Stimulated activated CD4-positive, alpha-beta T cell treated with anti-CD3 and anti-CD28 coated beads, Interleukin-2, amount 100 ng/mL, for 4 hours (primary cell): ENCODE data around the gene BCL7A.
A peak's percentile ranks its signal among the peaks of the same experiment; 100 is the strongest.
"Not testable (repeated sequence)": the region's sequence is repeated elsewhere in the genome, so short reads cannot be mapped to it uniquely, and the experiment has no call there.

Experiments used
- DNase-seq: peaks from one replicate; pipeline ENCODE4 v3.0.0-alpha.2; 2020; ENCODE audit warnings: low read depth

BCL7A gene

DNA sequence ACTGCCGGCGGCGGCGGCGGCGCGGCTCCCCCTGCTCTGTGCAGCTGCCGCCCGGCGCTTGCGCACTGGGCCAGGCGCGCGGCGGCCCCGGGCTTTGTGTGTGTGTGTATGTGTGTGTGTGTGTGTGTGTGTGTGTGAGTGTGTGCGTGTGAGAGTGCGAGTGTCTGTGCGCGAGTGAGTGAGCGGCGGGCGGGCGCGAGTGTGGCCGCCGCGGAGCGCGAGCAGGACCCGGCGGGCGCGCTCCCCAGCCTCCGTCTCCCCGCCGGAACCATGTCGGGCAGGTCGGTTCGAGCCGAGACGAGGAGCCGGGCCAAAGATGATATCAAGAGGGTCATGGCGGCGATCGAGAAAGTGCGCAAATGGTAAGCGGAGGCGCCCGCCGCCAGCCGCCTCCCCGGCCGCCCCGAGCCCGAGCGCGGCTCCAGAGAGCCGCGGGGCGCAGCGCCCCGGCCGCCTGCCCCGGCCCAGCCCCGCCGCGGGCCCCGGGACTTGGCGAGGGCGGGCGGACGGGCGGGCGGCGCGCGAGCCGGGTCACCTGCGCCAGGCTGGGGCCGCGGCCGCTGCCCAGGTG, at the start of gene BCL7A:
BCL7A (plus strand) TSS at position 63 of the 571 bp plus-strand sequence; CDS start at position 271, 208 bp downstream.
- peak; percentile 53 for DNase-seq

DNA sequence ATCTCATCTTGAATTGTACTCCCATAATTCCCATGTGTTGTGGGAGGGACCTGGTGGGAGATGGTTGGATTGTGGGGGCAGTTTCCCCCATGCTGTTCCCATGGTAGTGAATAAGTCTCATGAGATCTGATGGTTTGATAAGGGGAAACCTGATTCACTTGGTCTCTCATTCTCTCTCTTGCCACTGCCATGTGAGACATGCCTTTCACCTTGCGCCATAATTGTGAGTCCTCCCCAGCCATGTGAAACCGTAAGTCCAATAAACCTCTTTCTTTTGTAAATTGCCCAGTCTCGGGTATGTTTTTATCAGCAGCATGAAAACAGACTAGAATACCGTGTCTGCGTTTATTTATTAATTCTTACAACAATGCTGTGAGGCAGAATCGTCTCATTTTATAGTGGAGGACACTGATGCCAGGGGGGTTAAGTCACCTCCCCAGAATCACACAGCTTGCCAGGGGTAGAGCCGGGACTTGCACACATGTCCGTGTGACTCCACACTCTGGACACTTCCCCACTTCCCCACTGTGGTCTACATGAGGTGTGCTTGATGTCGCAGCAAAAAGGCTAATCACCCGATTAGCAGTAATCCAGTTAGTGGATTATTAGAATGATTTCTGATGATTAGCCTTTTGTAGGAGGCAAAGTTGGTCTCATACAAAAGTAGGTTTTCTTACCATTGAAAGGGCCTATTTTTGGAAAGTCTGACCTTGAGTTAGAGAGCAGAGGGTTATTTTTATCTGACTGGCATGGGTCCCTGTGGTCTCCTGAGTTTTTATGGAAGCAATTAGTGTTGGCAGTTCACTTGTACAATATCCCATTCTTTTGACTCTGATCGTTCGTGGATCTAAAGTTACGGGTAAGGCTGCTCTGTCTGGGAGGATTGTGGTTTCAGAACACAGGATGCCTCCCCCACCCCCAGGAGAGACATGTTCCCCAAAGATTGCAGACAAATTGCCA, 47.4 kb upstream of the BCL7A start:
- DNase-seq = no peak

DNA sequence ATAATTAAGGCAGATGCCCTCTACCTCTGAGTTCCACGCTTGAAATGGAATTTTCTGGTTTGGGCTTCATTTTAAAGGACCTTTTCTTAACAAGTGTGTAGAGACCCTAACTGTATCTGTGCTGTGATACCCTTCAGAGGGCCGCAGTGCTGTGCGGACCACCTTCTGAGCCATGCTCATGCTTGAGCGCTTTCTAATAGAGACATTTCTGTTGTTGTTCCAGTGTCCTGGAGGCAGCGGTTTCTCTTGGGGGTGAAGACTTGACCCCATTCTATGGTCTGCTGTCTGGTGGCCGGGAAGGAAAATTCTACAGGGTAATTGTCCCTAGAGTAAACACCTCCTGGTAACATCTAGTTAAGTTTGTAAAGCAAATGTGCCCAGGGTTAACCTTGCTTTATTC, 46.7 kb upstream of the BCL7A start:
- no peak for DNase-seq

DNA sequence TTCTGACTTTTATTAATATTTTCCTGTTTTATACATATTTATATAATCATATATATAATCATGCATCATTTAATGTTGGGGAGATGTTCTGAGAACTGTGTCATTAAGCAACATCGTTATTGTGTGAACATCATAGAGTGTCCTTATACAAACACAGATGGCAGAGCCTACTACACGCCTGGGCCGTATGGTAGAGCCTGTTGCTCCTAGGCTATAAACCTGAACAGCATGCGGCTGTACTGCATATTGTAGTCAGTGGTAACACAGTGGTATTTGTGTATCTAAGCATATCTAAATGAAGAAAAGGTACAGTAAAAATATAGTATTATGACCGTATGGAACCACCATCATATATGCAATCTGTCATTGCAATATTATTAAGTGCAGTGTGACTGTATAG, 44.7 kb upstream of the BCL7A start:
- no peak for DNase-seq

DNA sequence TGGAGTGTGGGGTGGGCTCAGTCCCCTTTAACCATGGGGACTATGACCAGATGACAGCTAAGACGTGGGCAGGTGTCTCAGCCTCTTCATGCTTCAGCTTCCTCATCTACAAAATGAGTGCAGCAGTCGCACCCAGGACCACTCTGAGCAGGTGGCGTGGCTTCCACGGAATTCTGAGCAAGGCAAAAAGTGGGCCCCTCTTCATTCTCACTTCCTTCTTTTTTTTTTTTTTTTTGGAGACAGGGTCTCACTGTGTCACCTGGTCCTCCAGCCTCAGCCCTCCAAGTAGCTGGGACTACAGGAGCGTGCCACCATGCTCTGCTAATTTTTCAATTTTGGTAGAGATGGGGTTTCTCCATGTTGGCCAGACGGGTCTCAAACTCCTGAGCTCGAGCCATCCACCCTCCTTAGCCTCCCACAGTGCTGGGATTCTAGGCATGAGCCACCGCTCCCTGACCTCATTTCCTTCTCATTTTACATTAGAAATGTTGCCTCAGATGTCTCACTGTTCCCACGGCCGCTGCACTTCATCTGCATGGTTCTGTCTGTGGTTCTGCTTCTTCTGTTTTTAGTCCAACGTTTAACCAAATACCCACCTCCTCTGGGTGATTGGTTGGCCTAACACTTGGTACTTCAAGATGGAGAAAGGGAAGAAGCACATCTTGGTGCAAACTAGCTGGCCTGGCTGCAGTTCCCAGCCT, 41.3 kb upstream of the BCL7A start:
- no peak for DNase-seq

DNA sequence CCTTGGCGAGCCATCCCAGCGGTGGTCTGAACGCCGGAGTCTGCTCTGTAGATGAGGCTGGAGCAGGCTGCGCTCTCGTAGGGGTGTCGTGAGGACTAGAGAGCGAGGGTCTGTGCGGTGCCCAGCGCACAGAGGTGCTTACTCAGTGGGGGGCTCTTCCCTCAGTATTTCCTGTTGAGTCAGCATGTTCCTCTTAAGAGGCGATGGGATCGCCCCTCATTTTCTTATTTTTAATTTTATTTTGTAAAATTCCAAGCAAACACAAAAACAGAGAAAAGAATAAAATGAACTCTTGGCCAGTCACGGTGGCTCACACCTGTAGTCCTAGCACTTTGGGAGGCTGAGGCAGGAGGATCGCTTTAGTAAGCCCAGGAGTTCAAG, 40.8 kb upstream of the BCL7A start:
- DNase-seq = no peak

DNA sequence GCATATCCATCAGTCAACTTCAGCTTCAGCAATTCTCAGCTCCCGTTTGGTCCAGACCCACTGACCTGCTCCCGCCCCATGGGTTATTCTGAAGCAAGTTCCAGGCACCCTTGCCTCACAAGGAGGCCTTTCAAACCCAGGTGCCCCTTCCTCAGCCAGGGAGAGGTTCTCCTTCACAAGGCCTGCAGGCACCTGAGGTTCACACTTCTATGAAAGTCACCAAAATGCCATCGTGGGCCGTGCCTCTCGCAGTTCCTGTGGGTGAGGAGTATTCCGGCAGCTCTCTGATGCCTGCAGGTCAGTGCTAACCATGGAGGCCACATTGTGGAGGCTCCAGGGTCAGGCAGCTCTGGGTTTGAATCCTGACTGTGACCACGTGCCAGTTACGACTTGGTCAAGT, 40.2 kb upstream of the BCL7A start:
- no peak for DNase-seq

DNA sequence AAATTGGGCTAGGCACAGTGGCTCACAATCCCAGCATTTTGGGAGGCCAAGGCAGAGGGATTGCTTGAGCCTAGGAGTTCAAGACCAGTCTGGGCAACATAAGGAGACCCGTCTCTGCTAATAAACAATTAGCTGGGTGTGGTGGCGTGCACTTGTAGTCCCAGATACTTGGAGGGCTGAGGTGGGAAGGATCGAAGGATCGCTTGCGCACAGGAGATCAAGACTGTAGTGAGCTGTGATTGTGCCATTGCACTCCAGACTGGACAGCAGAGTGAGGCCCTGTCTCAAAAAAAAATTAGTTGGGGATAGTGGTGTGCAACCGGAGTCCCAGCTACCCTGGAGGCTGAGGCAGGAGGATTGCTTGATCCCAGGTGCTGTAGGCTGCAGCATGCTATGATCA, 38.7 kb upstream of the BCL7A start:
- DNase-seq = no peak

DNA sequence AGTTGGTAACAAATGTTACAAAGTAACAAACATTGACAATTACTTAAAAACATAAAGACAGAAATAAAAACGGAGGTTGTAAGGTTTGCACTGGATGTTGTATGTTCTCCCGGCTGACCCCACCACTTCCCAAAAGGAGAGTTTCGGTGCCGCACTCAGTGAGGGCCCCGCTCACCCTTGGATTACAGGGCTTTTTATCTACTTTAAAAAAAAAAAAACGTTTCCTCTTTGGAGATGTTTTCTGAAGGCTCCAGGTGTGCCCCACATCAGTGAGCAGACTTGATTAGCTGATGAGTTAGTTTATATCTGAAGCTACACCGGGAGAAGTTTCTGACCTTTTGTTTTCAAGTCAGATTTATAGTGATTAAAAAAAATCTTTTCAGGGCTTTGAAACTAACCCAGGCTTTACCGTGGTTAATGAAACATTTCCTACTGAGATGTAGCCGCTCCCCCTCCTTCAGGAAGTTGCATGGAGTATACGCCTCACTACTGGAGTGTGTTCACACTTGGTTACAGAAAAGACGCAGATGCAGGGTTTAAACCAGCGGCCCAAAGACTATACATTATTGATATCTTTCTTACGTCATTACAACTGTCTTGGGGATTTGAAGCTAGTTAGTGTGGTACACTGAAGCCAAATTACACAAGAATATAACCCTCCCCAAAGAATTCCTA, 38.0 kb upstream of the BCL7A start:
- no peak for DNase-seq

DNA sequence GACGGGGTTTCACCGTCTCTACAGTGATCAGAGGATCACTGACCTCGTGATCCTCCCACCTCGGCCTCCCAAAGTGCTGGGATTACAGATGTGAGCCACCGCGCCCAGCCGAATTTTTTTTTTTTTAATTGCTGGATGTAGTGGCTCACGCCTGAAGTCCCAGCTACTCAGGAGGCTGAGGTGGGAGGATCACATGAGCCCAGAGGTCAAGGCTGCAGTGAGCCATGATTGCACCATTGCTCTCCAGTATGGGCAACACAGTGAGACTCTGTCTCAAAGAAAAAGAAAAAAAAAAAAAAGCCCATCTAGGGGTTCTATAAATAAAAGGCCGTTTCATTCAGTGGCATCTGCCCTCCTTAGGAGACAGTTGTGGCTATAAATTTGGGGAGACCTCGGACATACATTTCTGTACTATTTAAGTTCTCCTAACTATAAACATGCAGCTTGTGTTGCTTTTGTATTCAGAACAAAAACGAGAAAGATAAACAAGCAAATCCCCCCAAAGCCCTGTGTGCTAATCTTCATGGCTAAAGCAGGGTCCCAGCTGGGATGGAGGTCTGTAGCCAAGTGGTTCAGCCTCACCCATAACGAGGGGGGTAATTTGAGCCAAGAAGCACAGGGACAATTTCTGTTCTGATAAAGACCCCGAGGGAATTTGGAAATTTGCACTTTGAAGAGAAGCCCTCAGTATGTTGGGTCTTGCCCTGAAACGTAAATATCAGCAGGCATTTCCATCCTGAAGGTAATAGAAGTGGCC, 35.0 kb upstream of the BCL7A start:
- DNase-seq = no peak

DNA sequence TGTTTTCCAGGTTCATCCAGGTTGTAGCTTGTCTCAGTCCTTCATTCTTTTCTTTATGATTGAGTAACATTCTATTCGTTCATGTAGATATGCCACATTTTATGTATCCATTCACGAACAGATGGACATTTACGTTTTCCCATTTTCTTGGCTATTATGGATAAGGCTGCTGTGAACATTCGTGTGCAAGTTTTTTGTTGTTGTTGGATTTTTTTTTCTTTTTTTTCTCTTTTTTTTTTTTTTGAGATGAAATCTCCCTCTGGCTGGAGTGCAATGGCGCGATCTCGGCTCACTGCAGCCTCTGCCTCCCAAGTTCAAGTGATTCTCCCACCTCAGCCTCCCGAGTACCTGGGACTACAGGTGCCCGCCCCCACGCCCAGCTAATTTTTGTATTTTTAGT, 33.2 kb upstream of the BCL7A start:
- DNase-seq = not testable (repeated sequence)

DNA sequence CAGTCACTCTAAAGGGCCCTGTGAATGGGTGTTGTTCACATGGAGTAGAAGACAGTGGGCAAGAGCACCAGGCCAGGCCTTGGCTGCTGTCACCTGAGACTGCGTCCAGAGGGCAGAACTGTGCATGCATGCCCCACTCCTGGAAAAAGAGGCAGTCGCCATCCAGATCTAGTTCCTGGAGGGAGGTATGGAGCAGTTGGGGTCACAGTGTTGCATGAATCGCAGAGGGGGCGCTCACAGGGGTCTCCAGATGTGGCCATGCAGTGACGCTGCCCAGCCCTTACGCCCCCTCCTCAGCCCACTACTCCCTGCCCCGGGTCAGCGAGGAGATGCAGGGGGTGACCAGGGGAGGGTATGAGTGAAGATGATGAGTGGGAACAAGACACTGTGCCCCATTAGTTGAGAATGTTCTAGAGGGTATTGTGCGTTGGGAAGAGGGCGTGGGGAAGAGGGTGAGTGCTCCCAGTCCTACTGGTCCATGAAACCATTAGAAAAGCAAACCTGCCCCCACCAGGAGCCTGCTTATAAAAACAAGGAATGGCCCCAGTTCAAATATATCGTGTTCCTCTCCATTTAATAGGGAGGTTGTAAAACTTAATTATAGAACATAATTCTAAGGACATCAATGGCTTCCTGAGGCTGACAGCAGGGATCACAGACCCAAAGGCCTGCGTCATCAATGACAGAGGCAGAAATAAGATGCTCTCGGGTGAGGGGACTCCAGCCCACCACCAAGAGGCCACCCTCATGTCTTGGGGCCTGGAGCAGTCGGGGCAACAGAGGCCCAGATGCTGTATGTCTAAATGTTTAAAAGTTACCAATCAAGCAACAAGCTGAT, 32.2 kb upstream of the BCL7A start:
- DNase-seq = no peak

DNA sequence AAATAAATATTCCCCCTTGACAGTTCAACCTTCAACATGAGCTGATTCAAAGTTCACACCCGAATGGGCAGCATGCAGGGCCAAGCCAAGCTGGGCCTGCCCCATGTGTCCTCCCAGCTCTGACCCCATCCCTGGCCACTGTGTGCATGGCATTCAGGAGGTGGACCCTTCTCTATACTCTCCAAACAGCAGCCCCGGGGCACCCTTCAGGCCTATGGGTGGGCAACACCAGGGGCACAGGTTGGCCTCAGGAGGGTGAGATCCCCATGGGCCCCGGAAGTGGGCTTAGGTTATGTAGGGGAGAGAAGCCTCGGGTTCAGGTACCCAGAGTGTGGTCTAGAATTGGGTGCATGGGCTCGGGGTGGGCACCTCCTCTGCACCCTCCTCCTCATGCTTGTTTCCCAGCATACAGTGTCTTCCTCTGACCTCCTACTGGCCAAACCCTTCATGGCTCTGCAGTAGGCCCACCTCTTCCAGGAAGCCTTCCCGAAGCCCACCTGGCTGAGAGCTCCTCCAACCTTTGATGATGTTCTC, 31.5 kb upstream of the BCL7A start:
- no peak for DNase-seq

DNA sequence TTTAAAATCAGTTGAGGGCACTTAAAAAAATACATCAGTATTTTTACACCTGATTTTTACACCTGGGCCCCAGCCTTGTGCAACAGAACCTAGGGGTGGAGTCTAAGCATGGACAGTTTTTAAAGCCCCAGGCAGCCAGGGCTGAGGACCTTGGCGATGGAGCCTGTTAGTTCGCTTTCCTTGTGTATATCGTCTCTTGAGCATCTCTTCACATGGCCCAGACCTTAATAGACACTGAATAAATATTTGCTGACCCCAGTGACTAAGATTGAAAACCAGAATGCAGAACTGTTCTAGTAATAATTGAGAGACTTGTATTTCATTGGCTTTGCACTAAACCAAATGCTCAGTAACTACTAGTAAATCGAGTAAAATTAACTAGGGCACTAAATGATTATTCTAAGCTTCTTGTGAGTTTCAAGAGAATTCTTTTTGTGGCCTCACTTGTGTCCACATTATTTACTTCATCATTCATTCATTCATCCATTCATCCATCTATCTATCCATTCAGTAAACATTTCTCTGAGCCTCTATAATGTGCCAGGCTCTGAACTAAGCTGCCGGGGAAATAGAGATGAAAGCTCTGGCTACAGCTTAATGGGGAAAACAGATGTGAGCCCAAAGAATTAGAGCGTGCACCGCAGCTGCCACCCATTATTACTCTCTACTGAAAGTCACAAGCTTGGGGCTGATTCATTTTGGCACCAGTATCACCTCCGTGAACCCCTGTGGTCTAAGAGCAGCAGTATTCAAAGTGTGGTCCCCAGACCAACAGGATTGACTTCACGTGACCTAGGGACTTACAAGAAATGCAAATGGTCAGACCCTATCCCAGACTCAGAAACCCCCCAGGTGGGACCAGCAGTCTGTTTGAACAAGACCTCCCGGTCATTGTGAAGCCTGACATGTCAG, 30.7 kb upstream of the BCL7A start:
- no peak for DNase-seq

DNA sequence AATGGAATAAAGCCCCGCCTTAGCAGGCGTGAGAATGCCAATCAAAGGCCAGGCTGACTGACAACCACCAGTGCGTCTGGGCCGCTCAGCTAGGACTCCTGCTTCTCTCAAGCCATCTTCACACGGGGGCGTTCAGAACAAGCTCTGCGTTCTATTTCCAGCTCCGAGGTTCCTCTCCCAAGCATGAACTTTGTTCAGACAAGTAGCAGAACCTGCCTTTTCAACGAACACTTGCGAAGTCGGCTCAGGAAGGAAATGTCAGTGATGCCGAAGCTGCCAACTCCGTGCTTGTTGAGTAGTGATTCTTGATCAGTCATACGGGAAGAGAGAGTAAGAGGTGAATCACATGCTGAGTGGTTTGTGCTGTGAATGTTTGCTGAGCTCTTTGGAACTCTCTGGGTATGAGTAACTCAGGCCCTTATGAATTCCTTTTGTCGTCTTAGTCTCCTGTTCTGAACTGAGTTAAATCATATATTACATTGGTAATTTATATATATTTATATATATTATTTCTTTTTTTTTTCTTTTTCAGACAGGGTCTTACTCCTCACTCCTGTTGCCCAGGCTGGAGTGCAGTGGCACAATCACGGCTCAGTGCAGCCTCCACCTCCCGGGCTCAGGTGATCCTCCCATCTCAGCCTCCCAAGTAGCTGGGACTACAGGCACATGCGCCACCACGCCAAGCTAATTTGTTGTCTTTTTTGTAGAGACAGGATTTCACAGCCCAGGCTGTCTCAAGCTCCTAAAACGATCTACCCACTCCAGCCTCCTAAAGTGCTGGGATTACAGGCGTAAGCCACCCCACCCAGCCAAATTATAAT, 29.4 kb upstream of the BCL7A start:
- DNase-seq = peak; percentile 33

DNA sequence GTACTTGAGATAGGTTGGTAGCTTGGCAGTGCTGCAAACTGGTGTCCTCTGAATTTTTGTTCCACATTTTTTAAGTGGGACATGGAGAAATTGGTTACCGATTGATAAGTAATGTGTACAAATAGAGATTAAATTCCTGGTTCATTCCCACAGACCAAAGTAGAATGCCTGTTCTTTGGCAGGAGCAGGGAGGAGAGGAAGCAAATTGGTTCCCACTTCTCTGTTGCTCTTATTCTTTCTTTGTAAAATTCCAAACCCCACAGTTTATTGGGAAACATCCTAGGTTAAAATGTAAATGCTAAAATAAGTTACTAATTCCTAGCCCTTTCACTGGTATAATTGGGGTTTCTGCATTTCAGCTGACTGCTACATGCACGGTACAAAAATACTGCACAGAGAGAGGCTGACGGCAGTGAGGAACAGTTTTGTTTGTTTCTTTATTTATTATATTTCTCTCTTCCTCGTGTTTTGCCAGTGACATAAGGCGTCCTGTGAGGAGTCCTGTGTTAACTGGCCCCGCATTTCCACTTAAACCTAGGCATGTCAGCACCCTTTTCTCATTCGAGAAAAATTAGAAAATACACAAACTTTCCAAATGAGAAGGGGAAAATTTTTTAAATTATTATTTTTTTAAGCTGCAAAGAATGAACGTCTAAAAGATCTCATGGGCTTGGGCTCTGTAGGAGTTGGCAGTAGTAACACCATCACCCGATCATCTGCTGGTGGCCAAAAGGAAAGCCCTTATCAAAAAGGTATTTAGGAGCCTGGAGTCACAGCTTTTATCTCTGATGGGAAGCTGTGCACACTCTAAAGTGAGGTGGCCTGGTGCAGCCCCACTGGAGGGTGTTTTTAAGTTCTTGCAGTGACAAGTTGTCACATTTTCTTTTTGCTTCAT, 25.4 kb upstream of the BCL7A start:
- DNase-seq = no peak

DNA sequence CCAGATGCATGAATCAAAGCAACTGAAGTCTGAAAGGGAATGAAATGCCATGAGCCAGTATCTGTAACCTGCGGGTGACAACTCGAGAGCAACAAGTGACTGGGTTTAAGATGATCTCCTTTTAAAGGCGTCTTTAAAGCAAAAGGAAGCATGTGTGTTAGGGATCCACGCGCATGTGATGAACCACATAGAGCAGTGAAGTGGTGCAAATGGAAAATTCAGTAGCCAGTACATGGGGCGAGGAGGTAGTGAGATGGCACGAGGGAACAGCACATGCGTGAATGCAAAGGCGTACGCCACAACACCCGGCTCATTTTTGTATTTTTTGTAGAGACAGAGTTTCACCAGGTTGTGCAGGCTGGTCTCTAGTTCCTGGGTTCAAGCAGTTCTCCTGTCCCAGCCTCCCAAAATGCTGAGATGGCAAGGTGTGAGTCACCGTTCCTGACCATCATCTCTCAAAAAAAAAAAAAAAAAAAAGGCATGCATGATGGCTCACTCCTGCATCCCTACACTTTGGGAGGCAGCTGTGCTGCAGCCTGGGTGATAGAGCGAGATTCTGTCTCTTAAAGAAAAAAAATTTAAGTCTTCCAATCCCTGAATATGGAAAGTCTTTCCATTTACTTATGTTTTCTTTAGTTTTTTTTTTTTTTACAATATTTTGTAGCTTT, 24.6 kb upstream of the BCL7A start:
- no peak for DNase-seq
